ENCODE data around the gene NOS1AP.
A peak's percentile ranks its signal among the peaks of the same experiment; 100 is the strongest.
"Not testable (repeated sequence)": the region's sequence is repeated elsewhere in the genome, so short reads cannot be mapped to it uniquely, and the experiment has no call there.

NOS1AP gene

DNA sequence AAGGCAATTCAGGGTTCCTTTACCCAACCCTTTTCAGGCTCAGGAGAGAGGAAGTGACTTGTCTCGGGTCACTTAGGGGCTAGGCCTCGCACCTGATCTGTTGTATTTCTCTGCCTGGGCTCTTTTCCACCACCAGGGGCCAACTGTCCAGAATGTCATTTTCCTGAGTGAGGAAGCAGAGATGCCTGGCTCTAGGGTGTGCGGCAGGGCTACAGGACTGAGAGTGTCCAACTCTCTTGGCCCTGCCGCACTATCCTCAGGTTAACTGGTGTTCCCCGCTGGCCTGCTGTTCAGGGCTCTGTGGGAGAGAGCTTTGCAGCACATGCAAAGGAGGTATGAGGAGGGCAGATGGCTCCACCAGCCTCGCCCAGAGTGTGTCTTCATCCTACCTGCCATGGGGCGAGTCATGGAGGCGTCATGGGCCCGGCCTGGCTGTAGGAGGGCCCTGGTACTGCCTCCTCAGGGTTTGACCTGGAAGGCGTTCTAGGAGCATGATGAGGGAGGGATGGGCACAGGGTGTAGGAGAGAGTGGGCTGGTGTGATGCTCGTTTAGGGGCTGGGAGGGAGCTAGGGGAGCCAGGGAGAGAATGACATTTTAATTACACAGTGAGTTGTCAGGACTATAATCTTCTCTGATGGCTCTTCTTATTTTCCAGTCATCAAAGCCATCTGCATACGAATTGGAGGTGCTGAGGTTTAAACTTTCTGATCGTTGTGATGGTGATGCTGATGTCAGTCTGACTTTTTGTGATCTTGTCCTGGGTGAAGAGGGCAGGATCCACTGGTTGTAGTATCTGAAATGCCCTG, 128.3 kb downstream of the NOS1AP start:
- DNase-seq, result no peak

DNA sequence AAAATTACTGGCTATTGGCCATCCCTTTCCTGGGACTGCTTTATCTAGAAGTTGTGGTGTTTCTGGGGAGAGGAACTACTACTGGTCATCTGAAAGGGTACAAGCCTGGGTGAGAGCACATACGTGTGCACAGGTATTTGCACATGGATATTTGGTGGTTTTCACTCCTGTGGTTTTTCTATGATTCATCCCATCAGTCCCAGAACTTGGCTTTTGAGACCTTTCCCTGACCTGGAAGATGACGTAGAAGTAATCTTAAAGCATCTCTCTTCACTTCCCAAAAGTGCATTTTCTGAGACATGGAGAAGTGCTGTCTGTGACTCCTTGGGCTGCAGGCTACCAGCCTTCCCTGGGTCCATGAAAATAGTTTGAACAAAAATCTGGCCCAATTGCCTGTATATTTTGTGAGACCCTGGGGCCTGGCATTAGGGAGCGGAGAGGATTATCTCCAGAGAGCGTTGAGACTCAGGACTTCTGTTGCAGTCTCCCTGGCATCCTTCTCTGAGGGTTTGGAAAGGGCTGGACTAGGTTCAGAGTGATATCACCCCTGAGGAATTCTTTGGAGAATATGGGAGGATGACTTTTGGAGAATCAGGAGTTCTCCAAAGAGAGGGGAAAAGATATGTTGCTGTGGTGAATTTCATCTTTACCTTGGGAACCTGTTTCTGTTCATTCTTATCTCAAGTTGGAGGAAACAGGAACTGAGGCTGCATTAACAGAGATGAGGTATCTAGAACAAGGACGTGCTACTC, 130.8 kb downstream of the NOS1AP start:
- DNase-seq, result no peak

DNA sequence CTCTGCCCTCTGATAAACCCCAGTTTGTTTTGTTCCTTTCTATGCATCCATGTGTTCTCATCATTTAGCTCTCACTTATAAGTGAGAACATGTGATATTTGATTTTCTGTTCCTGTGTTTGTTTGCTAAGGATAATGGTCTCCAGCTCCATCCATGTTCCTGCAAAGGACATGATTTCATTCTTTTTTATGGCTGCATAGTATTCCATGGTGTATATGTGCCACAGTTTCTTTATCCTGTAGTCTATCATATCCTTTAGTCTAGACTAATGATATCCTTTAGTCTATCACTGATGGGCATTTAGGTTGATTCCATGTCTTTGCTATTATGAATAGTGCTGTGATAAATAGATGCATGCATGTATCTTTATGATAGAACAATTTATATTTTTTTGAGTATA, 131.6 kb downstream of the NOS1AP start:
- not testable (repeated sequence) for DNase-seq

DNA sequence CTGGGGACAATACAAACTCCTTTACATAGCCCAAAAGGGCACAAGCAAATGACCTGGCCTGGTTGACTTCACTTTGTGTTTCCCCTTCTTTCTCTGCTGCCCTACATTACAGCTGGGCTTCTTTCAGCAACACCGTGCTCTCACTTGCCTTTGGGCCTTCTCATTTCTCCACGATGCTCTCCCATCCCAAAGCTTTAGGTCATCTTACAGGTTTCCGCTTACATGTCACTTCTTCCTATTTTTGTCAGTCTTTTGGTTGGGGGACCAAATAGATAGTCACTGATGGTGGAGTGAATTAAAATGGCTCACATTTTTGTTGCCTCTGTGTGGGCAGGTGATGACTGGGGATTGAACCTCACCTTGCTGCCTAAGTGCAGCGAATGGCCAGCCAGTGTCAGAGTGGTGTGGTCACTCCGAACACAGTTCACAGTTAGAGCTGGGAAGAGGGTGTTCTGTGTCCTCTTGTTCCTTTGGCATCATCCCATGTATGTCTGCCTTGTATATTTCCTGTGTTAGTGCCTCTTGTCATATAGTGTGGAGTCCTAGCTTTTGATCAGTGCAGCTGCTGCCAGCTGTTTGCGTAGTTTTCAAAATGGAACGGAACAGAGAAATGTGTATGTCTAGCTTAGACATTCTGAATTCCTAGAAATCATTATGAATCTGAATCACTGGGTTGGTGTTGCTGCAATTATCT, 134.8 kb downstream of the NOS1AP start:
- no peak for DNase-seq

DNA sequence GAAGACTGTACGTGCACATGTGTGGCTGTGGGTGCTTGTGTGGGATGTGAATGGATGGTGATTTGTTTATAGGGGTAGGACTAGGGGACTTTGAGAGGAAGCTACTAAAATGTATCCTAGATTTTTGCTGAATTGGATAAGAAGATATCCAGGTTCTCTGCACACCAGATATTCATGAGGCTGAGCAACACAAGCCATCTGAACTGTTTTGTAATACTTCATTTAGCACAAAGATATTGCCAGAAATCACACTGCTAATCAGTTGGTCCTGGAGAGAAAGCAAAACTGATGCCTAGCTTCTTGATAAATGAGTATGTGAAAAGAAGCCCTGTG, 135.3 kb downstream of the NOS1AP start:
- DNase-seq, result no peak

DNA sequence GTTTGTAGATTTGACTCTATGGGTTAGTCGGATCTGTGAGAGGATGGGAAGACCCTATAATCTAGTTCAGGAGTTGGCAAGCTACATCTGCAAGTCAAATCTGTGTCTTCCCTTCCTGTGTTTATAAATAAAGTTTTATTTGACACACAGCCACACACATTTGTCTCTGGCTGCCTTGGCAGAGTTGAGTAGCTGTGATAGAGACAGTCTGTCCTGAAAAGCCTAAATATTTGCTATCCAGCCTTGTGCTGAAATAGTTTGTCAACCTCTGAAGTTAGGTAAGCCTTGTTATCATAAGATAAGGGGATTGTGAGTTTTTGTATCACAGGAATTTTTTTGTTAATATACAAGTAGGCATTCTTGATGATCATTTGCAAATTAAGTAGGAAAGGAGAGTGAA, 136.8 kb downstream of the NOS1AP start:
- DNase-seq, result no peak

DNA sequence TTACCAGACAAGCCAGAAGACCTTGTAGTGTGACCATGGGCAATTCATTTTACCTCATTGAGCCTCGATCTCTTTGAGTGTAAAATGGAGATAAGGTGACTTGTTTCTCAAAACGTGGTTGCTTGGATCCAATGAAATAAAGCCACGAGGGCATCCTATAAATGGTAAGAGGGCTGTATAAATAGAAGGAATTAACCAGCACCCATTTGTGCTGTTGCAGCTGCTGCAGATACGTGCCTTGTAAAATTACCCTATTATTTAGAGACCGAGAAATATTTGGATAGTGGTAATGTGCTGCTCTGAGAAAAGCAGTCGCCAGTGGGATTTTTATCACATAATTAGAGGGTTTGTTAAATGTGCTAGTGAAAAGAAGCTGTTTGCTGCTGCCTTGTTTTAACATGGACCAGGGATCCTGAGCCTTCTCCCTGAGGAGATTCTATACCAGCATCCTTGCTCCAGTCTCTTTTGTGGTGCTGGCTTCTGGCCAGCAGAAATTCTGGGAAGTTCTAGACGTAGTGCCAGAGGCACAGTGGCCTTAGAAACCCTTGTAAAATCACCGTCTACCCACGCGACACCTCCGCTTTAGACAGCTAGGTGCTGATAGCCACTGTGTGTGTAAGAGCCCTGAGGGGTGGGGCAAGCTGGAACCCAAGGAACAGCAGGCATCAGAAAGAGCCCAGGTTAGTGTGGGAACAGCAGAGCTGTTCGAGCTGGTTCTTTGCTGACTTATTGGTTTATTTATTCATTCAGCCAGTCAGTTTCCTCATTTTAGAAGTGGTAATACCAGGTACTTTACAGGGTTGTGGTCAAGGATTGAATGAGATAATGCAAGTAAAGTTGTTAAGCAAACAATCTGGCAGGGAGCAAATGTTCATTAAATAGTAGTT, 137.5 kb downstream of the NOS1AP start:
- peak; percentile 91 for DNase-seq

DNA sequence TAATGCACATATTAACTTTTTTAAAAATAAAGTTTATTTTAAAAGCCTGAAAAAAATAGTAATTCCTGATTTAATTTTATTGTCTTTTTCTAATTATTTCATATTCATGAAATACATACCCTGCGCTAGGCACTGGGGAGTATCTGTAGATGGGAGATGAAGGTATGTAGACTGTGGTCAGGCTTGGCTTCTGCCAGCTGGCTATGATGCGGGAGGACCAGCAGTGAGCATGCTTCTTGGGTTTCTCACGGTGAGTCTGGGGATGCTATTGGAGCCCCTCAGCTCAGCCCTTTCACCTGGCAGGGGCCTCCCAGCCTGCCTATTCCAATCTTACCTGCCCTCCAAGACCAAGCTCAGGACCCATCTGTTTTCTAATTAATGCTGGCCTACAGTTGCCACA, 138.4 kb downstream of the NOS1AP start:
- no peak for DNase-seq

DNA sequence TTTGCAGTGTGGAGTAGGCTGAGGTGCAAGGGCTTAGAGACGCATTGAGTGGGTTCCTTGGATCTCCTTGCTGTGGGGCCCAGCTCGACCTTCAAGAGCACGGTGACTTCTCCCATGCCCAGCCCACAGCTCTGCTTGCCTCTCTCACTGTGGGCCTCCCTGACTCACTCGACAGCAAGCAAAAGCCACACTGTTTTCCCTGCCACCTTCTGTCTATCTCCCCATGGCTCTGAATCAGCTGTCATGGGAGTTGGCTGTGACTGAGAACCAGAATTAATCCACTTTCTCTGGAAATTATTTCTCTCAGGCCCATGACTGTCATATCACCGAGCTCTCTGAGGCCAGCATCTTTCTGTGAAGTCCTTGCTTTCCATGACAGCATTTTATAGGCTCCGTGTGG, 140.7 kb downstream of the NOS1AP start:
- DNase-seq, result no peak

DNA sequence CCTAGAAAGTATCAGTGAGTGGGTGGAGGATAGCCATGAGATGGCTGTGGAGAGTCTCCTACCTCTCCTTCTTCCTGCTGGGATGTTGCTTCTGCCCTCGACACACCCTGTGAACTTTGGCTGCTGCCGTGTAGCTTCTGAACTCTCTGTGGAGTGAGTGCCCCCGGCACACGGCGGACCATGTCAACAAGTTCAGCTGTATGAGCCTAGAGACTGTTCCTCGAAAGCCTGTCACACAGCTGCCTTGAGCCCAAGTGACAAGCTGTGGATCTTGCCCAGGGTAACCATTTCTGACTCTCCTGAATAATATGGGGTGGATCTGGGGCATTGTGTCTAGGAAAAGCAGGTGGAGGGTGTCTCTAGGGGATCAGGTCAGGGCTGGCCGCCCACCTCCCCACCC, 143.2 kb downstream of the NOS1AP start:
- no peak for DNase-seq

DNA sequence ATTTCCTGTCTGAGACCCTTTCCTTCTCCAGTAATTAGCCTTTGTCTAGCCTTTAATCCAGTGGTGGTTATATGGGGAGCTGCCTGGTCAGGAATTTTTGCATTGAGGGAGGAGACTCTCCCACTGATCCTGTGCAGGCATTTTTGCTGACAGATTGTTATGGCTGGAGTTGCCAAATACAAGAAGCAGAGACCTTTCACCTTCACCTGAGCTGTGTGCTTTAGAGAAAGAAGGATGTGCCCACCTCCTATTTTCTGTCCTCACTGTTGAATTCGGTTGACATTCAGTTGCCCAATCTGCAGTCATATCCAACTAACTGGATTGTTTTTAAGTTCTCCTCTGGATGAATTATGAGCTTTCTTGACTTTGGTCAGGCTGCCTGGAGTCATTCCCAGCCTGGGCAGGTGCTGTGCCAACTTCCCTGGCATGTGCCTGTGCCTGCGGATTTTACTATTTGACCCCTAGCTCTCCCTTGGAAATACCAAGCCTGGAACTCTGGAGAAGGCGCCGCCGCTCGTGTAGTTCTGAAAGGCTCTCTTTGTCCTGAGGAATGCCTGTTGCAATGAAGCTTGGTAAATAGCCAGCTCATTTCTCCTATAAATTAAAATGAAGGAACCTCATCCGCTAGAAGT, 143.9 kb downstream of the NOS1AP start:
- no peak for DNase-seq

DNA sequence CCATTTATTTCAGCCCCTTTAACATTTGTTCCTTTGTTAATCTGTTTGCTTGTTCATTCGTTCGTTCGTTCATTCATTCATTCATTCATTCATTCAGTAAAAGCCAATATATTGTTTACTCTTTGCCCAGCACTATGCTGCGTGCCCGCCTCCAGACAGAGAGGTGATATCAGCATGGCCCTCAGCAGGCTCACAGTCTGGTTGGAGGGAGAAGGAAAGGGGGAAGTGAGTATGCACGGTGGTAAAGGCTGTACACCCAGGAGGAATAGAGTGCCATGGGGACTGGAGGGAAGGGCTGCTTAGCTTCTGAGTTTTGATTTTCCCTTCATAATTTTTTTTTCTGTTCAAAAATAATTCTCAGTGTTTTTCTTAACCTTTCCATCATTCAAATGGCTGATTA, 144.7 kb downstream of the NOS1AP start:
- DNase-seq, result no peak

DNA sequence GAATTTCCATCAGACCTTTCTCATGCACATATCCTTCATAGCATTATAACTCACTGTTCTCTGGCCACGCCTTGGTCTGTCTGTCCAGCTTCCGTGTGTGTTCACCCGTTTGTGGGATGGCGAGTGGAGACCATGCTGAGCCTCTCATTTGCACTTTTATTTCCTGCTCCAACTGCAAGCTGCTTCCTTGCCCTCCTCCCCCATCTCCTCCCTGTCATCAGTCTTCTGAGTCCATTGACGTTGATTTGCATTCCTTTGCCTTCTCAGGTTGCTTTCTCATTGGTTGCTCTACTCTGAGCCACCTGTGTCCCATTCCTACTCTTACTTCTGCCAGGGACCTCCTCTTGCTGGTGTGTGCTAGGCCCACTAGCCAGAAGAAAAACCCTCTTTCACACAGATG, 146.4 kb downstream of the NOS1AP start:
- no peak for DNase-seq

DNA sequence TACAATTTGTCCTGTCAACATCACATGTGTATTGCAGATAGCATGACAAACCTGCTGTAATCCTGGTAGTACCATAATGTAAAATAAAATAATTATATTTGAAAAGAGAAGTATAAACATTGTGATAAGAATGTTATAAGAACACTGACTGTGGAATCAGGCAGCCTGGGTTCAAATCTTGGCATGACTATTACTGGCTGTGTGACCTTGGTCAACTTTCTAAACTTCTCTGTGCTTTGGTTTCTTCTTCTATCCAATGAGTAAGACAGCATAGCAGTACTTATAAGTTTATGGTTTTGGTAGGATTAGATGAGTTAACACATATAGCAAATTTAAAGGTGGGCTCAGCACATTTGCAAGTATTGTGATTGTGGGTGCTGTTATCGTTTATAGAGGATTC, 147.1 kb downstream of the NOS1AP start:
- no peak for DNase-seq

DNA sequence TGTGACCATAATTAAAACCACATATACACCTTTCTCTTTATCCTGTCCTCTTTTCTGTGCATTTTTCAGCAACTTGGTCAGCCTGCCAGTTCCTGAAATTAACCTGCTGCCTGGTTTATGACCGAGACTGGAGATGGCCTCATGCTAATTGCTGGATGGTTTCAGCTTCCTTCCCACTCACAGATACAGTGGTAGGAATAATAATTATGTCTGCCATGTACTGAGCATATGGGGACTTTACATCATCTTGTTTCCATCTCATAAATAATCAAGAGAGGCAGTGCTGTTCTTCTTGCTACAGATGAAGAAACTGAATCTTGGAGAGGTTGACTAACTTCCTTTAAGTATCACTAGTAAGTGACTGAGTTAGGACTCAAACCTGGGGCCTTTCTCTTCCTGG, 148.2 kb downstream of the NOS1AP start:
- no peak for DNase-seq

DNA sequence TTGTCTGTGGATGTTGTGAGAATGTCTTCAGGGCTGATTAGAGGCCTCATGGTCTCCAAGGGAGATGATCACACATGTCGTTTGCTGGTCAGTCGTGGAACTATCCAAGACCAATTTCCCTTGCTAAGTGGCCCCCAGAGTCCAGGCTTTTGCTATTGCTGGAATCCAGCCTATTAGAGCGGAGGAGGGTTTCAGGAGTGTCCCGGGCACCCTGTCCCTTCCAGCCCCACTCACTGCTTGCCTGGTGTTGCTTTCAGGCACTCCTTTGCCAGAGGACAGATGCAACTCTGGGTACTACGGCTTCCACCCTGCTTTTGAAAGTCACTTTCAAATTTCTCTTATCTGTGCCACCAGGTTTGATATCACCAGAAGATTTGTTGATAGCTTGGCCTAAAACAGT, 149.1 kb downstream of the NOS1AP start:
- no peak for DNase-seq

DNA sequence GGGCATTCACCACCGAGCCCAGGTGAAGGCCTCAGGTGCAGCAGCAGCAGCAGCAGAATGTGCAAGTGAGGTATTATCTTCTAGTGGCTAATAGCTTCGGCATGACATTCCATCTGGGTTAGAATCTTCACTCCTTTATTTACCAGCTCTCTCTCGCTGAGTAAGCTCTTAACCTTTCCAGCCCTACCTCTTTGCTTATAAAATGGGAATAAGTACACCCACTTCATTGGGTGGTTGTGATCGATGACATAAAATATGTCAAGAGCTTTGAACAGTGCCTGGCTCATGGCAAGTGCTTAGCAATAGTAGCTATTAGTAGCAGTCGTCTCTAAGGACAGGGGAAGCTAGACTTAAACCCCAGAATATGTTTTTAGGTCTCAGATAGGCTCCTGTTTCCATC, 149.5 kb downstream of the NOS1AP start:
- peak; percentile 48 for DNase-seq

DNA sequence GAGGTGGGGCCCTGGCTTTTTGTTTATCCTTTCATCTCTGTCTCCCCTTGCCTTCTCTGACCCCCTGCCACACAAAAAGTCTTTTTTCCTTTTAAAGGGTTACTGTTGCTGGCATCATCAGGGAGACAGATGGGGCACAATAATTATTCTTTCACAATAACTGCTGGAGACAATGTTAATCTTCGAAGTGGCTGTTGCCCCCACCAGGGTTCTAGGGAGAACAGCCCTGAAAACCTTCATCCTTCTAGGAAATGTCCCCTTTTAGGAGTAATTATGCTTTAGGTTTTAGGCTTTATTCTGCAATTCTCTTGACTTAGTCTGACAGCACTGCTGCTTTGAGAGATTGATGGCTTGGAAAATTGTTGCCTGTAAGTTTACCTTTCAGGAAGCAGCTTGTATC, 150.0 kb downstream of the NOS1AP start:
- no peak for DNase-seq

DNA sequence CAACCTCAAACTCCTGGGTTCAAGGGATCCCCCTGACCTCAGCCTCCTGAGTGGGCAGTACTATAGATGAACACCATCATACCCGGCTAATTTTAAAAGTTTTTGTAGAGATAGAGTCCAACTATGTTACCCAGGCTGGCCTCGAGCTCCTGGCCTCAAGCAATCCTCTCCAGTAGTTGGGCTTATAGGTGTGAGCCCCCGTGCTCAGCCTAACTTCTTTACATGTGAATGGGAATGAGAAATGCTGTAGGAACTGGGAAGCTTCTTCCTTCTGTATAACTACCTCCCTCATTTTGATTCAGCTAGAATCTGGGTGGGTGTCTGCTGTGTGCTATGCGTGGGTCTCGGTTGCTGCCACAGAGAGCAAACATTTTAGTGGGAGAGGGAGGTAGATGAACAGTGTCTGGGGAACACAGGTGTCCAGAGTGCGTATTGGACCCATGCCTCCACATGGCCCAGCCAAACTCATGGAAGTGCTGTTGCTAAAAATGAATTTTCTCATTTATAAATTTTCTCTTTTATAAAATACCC, 150.6 kb downstream of the NOS1AP start:
- DNase-seq, result no peak

DNA sequence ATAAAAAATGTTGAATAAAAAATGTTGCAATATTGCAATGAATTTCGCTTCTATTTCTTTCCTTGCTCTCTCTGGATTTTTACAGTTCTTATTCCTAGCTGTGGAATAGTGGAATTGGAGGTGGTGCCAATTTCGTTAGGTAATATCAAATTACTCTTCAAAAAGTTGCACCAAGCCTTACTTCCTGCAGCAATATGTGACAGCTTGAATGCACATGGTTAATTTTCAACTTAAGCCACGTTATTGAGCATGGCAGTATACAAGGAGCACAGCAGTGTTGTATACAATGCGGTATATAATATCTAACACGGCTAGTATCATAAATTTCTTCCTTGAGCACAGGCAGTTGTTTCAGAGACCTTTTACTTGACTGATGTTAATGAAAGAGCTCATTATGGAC, 152.5 kb downstream of the NOS1AP start:
- DNase-seq, result no peak

DNA sequence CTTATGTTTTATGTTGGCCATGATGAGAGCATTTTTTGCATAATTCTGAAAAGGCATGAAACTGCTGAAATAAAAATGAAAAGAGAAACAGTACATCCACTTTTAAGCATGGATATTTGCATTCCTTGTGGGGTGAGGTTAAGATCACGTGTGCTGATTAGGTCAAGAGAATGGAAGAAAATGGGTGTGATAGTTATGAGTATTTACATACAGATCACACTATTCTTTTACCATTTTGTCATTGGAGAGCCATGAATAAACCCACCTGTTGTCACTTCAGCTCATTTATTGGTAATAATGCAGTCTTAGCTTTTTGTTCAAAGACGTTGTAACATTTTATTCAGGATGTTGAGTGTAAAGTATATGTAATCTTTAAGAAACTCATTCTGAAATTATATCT, 153.2 kb downstream of the NOS1AP start:
- no peak for DNase-seq

DNA sequence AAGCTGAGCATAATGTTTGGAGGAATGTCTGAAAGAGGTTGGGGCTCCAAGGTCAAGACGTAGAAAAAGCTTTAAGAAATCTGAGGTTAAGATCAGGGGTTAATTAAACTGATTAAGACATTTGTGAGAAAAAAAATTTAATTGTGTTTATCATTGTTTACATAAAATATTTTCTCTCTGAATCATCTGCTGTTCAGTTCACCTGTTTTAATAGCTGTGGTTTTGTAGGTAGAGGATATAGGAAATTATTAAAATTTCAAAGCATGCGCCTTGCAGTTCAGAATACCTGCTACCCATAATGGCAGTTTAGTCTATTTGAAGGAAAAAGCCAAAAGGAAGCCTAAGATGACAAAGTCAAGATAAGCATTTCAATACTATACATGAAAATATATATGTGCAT, 154.0 kb downstream of the NOS1AP start:
- DNase-seq, result no peak

Data from NCI-H2029 treated with DMSO at 0.1 percent for 48 hours (cell line).